Epidermal melanocyte (primary cell): ENCODE results near the gene CDC5L.

ENCODE experiments used
- DNase-seq: peaks from one replicate; pipeline ENCODE4 v3.0.0; 2011; ENCODE audit warnings: low spot score; ENCODE audit not compliant: insufficient read length

The CDC5L gene

DNA sequence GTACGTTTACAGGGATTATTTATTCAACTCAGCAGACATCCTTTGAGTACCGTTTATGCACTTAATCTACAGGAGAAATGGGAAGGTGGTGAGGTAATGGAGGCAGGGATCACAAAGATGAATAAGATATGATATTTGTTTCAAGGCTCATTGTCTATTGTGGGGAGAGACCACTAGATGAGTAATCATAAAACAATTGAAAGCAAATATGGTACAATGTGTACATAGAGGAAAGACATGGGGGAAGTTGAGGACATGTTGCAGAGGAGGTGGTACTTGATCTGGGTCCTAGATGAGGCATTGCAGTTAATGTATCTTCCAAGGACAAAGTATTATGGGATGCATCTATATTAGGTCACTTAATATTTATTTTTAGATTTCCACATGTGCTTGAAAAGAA lies 13.7 kb upstream of the CDC5L start:
- no peak for DNase-seq

- DNase-seq: no peak
Observed at GRCh38 chr6:44375071-44375470, 12.4 kb upstream of the CDC5L start.

- DNase-seq: no peak
Observed at GRCh38 chr6:44377484-44377883, 10.0 kb upstream of the CDC5L start.

GRCh38 chr6:44377971-44378370 lies 9.5 kb upstream of the CDC5L start:
- DNase-seq: no peak

DNA sequence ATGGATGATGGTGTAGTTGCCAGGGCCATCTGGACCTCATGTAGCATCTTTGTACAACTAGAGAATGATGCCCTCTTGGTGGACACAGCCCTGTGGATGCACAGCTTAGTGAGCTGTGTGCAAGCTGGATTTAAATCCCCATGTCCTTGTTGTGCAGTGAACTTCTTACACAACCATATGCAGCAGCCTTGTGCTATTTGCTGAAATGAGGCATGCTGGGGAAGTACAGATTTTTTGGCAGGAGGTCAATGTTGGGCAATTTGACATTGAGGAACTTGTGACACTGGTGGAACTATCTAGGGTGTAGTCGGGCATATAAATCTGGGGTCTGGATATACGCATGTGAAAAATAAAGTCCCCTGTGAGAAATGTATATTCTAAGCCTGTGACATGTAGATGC lies 5.8 kb upstream of the CDC5L start:
- no peak for DNase-seq

GRCh38 chr6:44386364-44386928 lies 1.1 kb upstream of the CDC5L start:
- DNase-seq: no peak

DNA sequence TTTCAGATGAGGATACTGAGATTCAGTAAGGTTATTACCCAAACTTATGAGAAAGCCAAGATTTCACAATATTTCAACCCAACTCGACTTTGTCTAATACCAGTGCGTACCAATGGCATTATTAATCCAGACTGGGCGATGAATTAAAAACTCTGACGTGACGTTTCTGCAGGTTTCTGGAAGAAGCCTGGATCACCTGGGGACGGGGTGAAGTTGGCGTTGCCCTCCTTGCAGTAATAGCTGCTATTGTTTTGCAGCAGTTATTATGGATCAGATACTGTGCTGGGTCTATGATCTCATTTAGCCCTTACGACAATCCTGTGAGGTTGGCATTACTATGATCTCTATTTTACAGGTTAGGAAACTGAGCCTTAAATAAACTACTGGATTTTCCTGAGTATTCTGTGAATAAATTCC lies 569 bp upstream of the CDC5L start:
- DNase-seq: no peak

DNA sequence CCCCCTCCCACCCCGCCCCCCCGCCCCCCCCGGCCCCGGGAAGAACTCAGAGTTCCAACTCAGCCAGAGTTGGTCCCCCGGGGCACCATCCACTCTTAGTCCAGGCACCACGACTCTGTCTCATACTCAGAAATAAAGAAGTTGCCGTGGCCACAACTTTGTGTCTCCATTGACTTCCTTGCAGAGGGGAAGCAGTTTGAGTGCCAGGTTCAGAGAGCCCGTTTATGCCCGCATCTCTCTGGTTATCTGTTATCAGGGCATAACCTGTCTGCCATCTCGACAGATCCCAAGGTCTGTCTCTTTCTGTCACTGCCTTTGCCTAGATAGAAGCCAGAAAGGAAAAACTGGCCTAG lies 605 bp downstream of the CDC5L start:
- DNase-seq: no peak

- DNase-seq: no peak
Observed at GRCh38 chr6:44388887-44389286, 1.4 kb downstream of the CDC5L start.

DNA sequence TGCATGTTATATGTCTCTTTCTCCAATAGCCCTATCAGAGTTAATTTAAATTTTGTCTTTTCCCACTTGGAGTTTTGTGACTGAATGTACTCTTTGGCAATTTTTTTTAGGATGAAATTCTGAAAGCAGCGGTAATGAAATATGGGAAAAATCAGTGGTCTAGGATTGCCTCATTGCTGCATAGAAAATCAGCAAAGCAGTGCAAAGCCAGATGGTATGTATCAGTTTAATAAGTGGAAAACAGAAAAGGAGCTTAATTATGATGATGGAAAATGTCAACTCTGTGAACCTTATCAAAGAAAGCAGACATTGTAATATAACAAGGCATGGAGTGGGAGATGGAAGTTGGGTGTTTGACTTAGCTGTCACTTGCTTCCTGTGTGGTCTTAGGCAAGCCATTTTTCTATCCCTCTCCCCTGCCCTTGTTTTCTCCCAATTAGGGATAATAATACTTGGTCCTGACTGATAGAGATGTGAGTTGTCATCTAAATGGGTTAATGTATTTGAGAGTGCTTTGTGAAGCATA lies 2.7 kb downstream of the CDC5L start:
- DNase-seq: no peak

GRCh38 chr6:44395501-44395900 lies 8.0 kb downstream of the CDC5L start:
- no peak for DNase-seq

- no peak for DNase-seq
Observed at GRCh38 chr6:44396968-44397367, 9.5 kb downstream of the CDC5L start.

- DNase-seq: no peak
Observed at GRCh38 chr6:44397424-44398164, 10.1 kb downstream of the CDC5L start.

DNA sequence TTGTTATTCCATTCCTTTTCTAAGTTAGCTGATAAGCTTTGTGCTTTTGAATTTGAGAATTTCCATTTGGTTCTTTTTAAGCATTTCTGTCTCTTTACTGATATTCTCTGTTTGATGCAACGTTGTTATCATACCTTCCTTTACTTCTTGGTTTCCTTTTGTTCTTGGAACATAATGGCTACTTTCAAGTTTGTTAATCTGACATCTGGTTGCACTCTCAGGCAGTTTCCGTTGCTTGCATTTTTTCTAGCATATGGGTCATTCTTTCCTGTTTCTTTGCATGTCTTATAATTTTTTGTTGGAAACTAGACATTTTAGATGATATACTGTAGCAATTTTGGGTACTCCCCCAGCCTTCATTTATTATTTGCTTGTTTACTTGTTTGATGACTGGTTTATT lies 12.5 kb downstream of the CDC5L start:
- DNase-seq: no peak

- no peak for DNase-seq
Observed at GRCh38 chr6:44400572-44400971, 13.1 kb downstream of the CDC5L start.

DNA sequence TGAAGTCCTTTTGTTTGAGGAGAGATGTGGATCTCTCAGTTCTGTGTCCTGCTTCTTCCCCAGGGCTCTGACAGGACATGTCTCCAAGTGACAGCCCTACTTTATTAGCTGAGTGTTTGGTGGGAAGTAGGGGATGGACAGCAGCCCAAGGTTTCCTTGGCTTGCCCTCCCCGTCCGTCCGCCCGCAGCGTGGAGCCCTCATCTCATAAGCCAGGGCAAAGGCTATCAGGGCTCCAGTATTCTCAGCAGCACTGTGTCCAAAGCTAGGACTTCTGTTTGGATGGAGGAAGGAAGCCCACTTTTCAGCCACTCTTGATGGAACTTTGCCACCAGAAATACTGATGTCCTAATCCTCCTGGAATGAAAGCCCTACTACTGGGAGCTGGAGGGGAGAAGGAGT lies 13.6 kb downstream of the CDC5L start:
- no peak for DNase-seq

- DNase-seq: no peak
Observed at GRCh38 chr6:44404022-44404714, 16.7 kb downstream of the CDC5L start.

GRCh38 chr6:44404715-44405099 lies 17.2 kb downstream of the CDC5L start:
- DNase-seq: no peak

- DNase-seq: no peak
Observed at GRCh38 chr6:44407951-44408670, 20.6 kb downstream of the CDC5L start.

GRCh38 chr6:44409207-44409794 lies 21.8 kb downstream of the CDC5L start:
- DNase-seq: no peak

DNA sequence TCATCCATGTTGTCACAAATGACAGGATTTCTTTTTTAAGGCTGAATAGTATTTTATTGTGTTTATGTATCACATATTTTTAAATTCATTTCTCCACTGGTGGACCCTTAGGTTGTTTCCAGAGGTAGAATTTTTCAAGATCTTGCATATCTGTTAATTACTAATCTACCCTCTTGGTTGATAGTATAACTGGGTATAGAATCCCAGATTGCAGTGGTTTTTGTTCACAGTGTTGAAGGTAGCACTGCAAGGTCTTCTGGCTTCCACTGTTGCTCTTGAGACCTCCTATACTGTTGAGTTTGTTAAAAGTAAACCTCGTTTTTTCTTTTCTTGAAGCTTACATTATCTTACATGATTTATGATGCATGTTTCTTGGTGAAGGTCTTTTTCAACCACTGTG lies 22.9 kb downstream of the CDC5L start:
- no peak for DNase-seq

DNA sequence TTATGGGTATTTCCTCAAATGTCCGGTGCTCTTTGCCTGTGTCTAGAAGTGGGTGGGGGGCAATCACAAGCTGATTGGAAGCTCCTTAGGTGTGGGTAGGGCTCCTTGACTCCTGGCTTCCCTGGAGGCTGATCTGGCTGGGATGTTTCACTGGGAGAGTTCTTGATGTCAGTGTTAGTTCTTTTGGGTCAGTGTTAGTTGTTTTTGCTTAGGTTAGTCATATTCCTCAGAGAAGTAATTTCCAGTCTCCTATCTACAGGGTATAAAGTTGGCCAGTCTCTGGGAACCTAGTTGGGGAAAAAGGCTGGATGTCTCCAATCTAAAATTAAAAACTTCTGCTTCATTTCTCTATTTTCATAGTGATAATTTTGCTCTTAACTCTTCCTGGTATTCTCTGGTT lies 23.6 kb downstream of the CDC5L start:
- no peak for DNase-seq
